CD1c-positive myeloid dendritic cell (primary cell): ENCODE results near the gene FAM181A.

Experiments used
- DNase-seq: peaks from one replicate; pipeline ENCODE4 v3.0.0-alpha.2; 2016; ENCODE audit errors: extremely low spot score

Gene FAM181A

GRCh38 chr14:93950948-93951634 is 23.9 kb downstream of the FAM181A start:
- DNase-seq = no peak

GRCh38 chr14:93951635-93952540 is 24.7 kb downstream of the FAM181A start:
- DNase-seq = no peak

GRCh38 chr14:93952829-93953228 is 25.7 kb downstream of the FAM181A start:
- no peak for DNase-seq

- DNase-seq = no peak
Observed at GRCh38 chr14:93953263-93953662, 26.1 kb downstream of the FAM181A start.

GRCh38 chr14:93953739-93954515 is 26.8 kb downstream of the FAM181A start:
- DNase-seq = peak; percentile 26

GRCh38 chr14:93954516-93954830 is 27.3 kb downstream of the FAM181A start:
- DNase-seq = no peak

GRCh38 chr14:93954900-93955849 is 28.0 kb downstream of the FAM181A start:
- DNase-seq = peak; percentile 93

GRCh38 chr14:93955850-93956481 is 28.8 kb downstream of the FAM181A start:
- no peak for DNase-seq

- DNase-seq = no peak
Observed at GRCh38 chr14:93956514-93957332, 29.6 kb downstream of the FAM181A start.

GRCh38 chr14:93957333-93957710 is 30.2 kb downstream of the FAM181A start:
- DNase-seq = no peak

GRCh38 chr14:93957751-93958566 is 30.8 kb downstream of the FAM181A start:
- DNase-seq = no peak

- DNase-seq = no peak
Observed at GRCh38 chr14:93958567-93959238, 31.6 kb downstream of the FAM181A start.

- DNase-seq = peak; percentile 96
Observed at GRCh38 chr14:93959239-93960107, 32.3 kb downstream of the FAM181A start.

GRCh38 chr14:93960108-93960475 is 32.9 kb downstream of the FAM181A start:
- DNase-seq = no peak

GRCh38 chr14:93960774-93961438 is 33.8 kb downstream of the FAM181A start:
- DNase-seq = no peak

GRCh38 chr14:93961620-93962019 is 34.5 kb downstream of the FAM181A start:
- no peak for DNase-seq
